Transverse colon (tissue), 4 donors: ENCODE data around the gene PPP6R2. TPM values are rescaled to one million over a fixed set of nuclear protein-coding genes. Genes with fewer than 3 reads are reported as not detected.

ENCODE experiments used
- DNase-seq: peaks from one replicate; pipeline ENCODE4 v3.0.0-alpha.2; 2019
- H3K27ac ChIP-seq, 4 donors: fragments of 200-600 bp; sonication (generic); 2 replicates each; pipeline ENCODE4 v1.5.1; 2016 to 2018; ENCODE audit warnings: inconsistent platforms in 4 of 4
- H3K27me3 ChIP-seq: fragments of 200-600 bp; sonication (generic); 2 replicates; pipeline ENCODE4 v1.5.1; 2017; ENCODE audit warnings: inconsistent platforms
- H3K36me3 ChIP-seq, 4 donors: fragments of 200-600 bp; sonication (generic); 2 replicates each; pipeline ENCODE4 v1.5.1; 2017 to 2019; ENCODE audit warnings: inconsistent platforms in 4 of 4
- H3K4me1 ChIP-seq, 4 donors: fragments of 200-600 bp; sonication (generic); 2 replicates each; pipeline ENCODE4 v1.5.1; 2017 to 2020; ENCODE audit warnings: inconsistent platforms in 4 of 4
- H3K4me3 ChIP-seq, 4 donors: fragments of 200-600 bp; sonication (generic); 1 replicate in 1 of 4; 2 replicates in 3 of 4; pipeline versions ENCODE4 v1.5.1 to v1.6.1; 2017 to 2019; ENCODE audit warnings: inconsistent platforms in 4 of 4
- H3K9me3 ChIP-seq, 2 donors: fragments of 200-600 bp; sonication (generic); 2 replicates each; pipeline ENCODE4 v1.5.1; 2017 to 2019; ENCODE audit warnings: inconsistent platforms in 2 of 2
- EP300 ChIP-seq: sonication (generic); formaldehyde crosslinking; IDR thresholded peaks from one replicate; pipeline ENCODE4 v1.6.1; 2017; ENCODE audit warnings: antibody characterized with exemption, low read depth
- POLR2A ChIP-seq: fragments of 450-650 bp; IDR thresholded peaks from one replicate; pipeline ENCODE4 v1.6.1; 2016; ENCODE audit warnings: antibody characterized with exemption, mild to moderate bottlenecking, moderate library complexity
- POLR2AphosphoS5 ChIP-seq, 3 donors: sonication (generic); formaldehyde crosslinking; IDR thresholded peaks; one replicate each; pipeline ENCODE4 v1.6.1; 2016; ENCODE audit warnings: antibody characterized with exemption in 3 of 3
- WGBS, 2 donors: methylation state at CpG; one replicate each; pipeline ENCODE4 v1.1.5; 2018; ENCODE audit warnings: low coverage in 1 of 2; 5-methylcytosine and 5-hydroxymethylcytosine counted together
- in situ Hi-C, 4 donors: fragments of 200-750 bp; cut with MboI; loops; one replicate each; pipeline versions ENCODE4 v1.15.0 to v1.15.1; 2017; ENCODE audit warnings: low sequenced_read_pairs in 3 of 4, low pct_ligation_motif_present in 1 of 4, low pct_unique_long_range_greater_than_20kb in 1 of 4
- intact Hi-C: fragments of 100-400 bp; cut with DNase I; formaldehyde crosslinking; loops from one replicate; pipeline ENCODE4 v1.15.1; 2023; ENCODE audit warnings: low total_unique reads
- total RNA-seq, 4 donors: library from RNA; depleted of rRNA; stranded (reverse); fragments of >200 nt; gene quantifications; one replicate each; pipeline ENCODE4 v1.1.0, GENCODE V29; 2016
- TF ChIP-seq, protein P1 (sequence below), 5 experiments: fragments of 200-600 bp in 3 of 5; fragments of 450-650 bp in 2 of 5; sonication (generic) in 3 of 5; IDR thresholded peaks; 1 replicate in 2 of 5; 2 replicates in 3 of 5; pipeline ENCODE4 v1.5.1; 2016 to 2017; ENCODE audit warnings: antibody characterized with exemption in 5 of 5, inconsistent platforms in 3 of 5, mild to moderate bottlenecking in 2 of 5, moderate library complexity in 1 of 5

Gene PPP6R2
- total RNA-seq, 4 donors from 2014 or later = 62.1 to 151 (median 77.8) TPM

DNA sequence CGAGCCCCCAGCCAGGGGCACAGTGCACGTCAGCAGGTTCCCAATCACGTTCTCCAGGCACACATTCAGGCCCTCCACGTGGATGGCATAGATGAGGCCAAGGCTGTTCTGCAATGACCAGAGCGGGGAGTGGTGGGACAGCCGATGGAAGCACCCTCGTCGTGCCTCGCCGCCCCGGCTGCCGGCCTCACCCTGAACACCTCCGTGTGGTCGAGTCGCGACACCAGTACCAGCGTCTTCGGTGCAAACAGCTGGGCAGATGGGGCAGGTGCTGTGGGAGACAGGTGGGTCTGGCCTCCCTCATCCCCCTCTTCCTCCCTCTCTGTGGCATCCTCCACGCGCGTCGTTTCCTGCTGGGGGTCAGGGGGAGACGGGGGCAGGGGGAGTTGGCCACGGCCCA is 124.2 kb downstream of the PPP6R2 start:
- H3K27ac ChIP-seq = no peak overlapping the region
- intact Hi-C loops = no loop called here
- WGBS, 2 donors = 92% methylated on average over 24 of the region's 24 CpGs; no CpG with 5 or more reads in 1 of the 2 donors
- no peaks in the 10 kb centered on the region for H3K27me3 ChIP-seq
- H3K4me3 ChIP-seq = no peak overlapping the region
- in situ Hi-C loops = no loop called here
- no peak for DNase-seq
- no peak for TF ChIP-seq EP300
- TF ChIP-seq POLR2AphosphoS5 (IDR thresholded peaks at IDR 0.05) = no peak
- TF ChIP-seq, protein P1, sequence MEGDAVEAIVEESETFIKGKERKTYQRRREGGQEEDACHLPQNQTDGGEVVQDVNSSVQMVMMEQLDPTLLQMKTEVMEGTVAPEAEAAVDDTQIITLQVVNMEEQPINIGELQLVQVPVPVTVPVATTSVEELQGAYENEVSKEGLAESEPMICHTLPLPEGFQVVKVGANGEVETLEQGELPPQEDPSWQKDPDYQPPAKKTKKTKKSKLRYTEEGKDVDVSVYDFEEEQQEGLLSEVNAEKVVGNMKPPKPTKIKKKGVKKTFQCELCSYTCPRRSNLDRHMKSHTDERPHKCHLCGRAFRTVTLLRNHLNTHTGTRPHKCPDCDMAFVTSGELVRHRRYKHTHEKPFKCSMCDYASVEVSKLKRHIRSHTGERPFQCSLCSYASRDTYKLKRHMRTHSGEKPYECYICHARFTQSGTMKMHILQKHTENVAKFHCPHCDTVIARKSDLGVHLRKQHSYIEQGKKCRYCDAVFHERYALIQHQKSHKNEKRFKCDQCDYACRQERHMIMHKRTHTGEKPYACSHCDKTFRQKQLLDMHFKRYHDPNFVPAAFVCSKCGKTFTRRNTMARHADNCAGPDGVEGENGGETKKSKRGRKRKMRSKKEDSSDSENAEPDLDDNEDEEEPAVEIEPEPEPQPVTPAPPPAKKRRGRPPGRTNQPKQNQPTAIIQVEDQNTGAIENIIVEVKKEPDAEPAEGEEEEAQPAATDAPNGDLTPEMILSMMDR (IDR thresholded peaks at IDR 0.05) = no peak
- TF ChIP-seq POLR2A = no peak
- H3K9me3 ChIP-seq = no peaks in the 10 kb centered on the region
- peaks cover 31 to 38% (median 35%) of the 10 kb centered on the region in 4 donors for H3K4me1 ChIP-seq
- H3K36me3 ChIP-seq = peaks cover 0 to 48% (median 20%) of the 10 kb centered on the region in 4 donors

DNA sequence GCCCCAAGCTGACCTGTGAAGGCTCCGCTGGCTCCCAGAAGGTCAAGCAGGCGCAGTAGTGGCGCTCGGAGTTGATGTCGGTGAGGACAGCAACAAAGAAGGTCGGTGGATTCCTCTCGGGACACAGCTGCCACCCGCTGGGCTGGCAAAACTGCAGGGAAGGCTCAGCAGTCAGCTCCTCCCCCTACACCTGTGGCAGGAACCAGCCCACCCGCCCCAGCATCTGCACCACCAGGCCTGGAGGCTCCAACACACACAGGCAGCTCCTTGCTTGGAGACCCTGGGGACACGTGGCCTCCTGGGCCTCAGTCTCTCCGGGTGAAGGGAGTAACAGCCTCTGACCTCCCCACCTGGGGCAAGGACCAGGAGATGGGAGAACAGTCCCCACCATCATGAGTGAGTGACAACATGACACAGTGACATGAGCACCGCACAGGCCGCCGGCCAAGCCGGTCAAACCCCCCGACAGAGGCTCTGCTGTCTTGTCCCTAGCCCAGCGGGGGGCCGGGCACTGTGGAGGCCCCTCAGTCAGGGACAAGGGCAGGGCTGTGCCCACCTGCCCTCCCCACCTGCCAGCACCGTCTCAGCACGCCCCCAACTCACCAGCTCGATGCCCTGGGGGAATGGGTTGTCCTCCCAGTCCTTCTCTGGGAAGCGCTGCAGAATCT is 124.8 kb downstream of the PPP6R2 start:
- TF ChIP-seq POLR2A (no peak), POLR2AphosphoS5 (IDR thresholded peaks at IDR 0.05) (no peak), EP300 (no peak)
- TF ChIP-seq, protein P1 (IDR thresholded peaks at IDR 0.05) = no peak
- no peaks in the 10 kb centered on the region for H3K27me3 ChIP-seq
- no peak overlapping the region for H3K4me3 ChIP-seq
- H3K36me3 ChIP-seq = peaks cover 0 to 44% (median 19%) of the 10 kb centered on the region in 4 donors
- in situ Hi-C loops = no loop called here
- peak overlapping the region in 1 of 4 donors; percentile 91 for H3K27ac ChIP-seq
- 89% methylated on average over 21 of the region's 22 CpGs; no CpG with 5 or more reads in 1 of the 2 donors for WGBS, 2 donors
- H3K9me3 ChIP-seq = no peaks in the 10 kb centered on the region
- no peak for DNase-seq
- intact Hi-C loops = no loop called here
- peaks cover 37 to 44% (median 41%) of the 10 kb centered on the region in 4 donors for H3K4me1 ChIP-seq

DNA sequence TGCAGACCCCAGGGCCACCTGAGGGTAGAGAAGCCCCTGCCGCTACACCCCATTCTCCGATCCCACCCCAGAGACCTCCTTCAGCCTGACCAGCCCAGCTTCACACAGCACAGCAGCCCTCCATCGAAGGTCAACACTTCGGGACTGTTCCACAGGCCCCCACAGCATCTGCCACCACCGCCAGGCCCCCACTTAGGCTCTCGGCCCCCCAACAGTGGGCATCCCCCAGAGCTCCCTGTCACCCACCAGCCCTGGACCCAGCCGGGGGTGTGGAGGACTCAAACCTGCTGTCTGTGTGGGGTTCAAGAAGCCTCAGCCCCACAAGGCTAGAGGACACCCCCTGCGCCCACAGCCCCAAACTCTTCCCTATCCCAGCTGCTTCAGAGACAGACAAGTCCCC is 125.5 kb downstream of the PPP6R2 start:
- Histone ChIP-seq H3K4me1 (peaks cover 44 to 51% (median 48%) of the 10 kb centered on the region in 4 donors), H3K4me3 (no peak overlapping the region), H3K27me3 (no peaks in the 10 kb centered on the region), H3K36me3 (peaks cover 0 to 37% (median 15%) of the 10 kb centered on the region in 4 donors), H3K27ac (peak overlapping the region; percentile 83 to 91 (median 87)), H3K9me3 (no peaks in the 10 kb centered on the region)
- in situ Hi-C loops (no loop called here), intact Hi-C loops (no loop called here)
- TF ChIP-seq, protein P1 (IDR thresholded peaks at IDR 0.05) = no peak
- TF ChIP-seq POLR2A (no peak), EP300 (no peak), POLR2AphosphoS5 (IDR thresholded peaks at IDR 0.05) (no peak)
- no peak for DNase-seq
- 87% methylated on average over 8 of the region's 8 CpGs; no CpG with 5 or more reads in 1 of the 2 donors for WGBS, 2 donors

DNA sequence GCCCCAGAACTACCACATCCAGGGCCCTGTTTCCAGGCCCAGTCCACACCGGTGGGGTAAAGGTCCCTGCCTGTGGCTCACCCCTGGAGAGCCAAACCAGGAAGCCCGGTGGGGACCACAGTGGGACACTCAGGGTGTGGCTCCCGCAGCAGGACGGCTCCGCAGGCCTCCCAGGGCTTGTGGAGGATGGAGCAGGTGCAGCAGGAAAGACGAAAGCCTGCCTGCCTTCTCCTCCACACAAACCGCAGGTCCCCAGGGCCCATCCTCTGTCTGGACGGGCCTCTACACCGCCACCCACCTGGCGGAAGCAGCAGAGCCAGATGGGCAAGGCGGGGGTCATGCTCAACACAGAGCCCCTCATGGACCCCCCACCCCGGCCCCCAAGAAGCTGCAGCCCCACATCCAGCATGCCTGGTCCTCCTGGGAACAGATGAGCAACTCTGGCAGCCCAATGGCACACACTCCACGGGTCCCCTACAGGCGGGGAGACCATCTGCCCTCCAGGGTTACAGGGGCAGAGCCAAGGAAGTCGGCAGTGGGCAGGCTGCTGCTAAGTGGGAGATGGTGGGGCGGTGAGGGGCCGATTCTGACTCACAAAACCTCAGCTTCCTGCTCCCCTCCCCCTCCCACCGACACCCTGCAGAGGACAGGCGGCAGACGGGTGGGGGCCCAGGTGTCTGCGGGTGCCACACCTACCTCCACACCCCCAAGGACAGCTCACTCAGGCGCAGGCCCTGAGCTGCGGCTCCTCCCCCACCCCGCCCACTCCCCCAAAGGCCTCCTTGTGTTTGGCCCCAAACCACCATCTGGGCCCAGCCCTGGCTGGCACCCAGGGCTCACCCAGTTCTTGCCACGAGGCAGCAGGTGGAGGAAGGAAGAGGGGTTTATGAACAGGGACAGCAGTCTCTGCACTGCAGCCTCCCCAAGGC is 126.5 kb downstream of the PPP6R2 start:
- no peaks in the 10 kb centered on the region for H3K27me3 ChIP-seq
- H3K36me3 ChIP-seq = peaks cover 0 to 27% (median 11%) of the 10 kb centered on the region in 4 donors
- WGBS, 2 donors = 27% methylated on average over 23 of the region's 25 CpGs; no CpG with 5 or more reads in 1 of the 2 donors
- H3K4me3 ChIP-seq = peak overlapping the region in 2 of 4 donors; percentile 1 to 7
- H3K9me3 ChIP-seq = no peaks in the 10 kb centered on the region
- peaks cover 47 to 57% (median 52%) of the 10 kb centered on the region in 4 donors for H3K4me1 ChIP-seq
- intact Hi-C loops = loop anchor here (10.0 kb wide), 1 partner anchor 215 kb away; the partner anchor contains the start of gene HDAC10
- in situ Hi-C loops = no loop called here
- DNase-seq = peak; percentile 95
- H3K27ac ChIP-seq = peak overlapping the region; percentile 83 to 91 (median 87)
- TF ChIP-seq, protein P1 (IDR thresholded peaks at IDR 0.05) = peak in 1 of 5 experiments; percentile 9
- TF ChIP-seq EP300 (no peak), POLR2A (peak; percentile 16), POLR2AphosphoS5 (IDR thresholded peaks at IDR 0.05) (peak in 2 of 3 donors; percentile 19 to 75)
